ENCODE results near the gene PRIM2.
"Not testable (repeated sequence)": the region's sequence is repeated elsewhere in the genome, so short reads cannot be mapped to it uniquely, and the experiment has no call there.

DNA sequence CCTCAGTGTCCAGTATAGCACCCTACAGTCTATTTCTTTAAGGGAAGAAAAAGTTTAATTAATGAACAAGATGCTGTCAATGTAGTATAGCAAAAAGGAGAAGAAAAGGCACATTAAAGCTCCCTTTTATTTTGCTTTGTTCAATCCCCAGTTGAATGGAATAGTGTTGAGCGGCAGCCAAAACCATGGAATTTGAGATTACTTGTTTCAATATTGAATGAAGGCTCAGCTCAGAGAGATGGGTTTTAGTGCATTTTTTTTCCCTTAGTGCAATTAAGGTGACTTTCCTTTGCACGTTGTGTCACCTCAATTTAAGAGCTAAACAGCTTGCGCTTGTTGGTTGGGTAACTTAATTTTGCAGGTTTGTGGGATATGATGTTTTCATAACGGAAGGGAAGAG, 254.7 kb downstream of the PRIM2 start:
- TF ChIP-seq, protein P1, sequence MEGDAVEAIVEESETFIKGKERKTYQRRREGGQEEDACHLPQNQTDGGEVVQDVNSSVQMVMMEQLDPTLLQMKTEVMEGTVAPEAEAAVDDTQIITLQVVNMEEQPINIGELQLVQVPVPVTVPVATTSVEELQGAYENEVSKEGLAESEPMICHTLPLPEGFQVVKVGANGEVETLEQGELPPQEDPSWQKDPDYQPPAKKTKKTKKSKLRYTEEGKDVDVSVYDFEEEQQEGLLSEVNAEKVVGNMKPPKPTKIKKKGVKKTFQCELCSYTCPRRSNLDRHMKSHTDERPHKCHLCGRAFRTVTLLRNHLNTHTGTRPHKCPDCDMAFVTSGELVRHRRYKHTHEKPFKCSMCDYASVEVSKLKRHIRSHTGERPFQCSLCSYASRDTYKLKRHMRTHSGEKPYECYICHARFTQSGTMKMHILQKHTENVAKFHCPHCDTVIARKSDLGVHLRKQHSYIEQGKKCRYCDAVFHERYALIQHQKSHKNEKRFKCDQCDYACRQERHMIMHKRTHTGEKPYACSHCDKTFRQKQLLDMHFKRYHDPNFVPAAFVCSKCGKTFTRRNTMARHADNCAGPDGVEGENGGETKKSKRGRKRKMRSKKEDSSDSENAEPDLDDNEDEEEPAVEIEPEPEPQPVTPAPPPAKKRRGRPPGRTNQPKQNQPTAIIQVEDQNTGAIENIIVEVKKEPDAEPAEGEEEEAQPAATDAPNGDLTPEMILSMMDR (IDR thresholded peaks at IDR 0.05): not testable (repeated sequence)
- TF ChIP-seq POLR2A (IDR thresholded peaks at IDR 0.05): not testable (repeated sequence)
